ENCODE measurements around the gene MSRB2. TPM values are rescaled to one million over a fixed set of nuclear protein-coding genes. Genes with fewer than 3 reads are reported as not detected.
"Not testable (repeated sequence)": the region's sequence is repeated elsewhere in the genome, so short reads cannot be mapped to it uniquely, and the experiment has no call there.

MSRB2 gene
- polyA plus RNA-seq, 4 donors, result 20.3 to 36.0 (median 24.7) TPM

- WGBS, 3 donors, result 14 to 44% (median 33%) methylated on average over 11 of the region's 11 CpGs
- peaks cover 0 to 10% (median 0%) of the 10 kb centered on the region in 3 donors for H3K4me1 ChIP-seq (ENCODE audit: control insufficient read depth in 3 of 3, insufficient read depth in 2 of 3, low read depth in 1 of 3, low read length in 2 of 3)
- no peaks in the 10 kb centered on the region for H3K27me3 ChIP-seq (ENCODE audit: control insufficient read depth in 3 of 3, insufficient read depth in 3 of 3, low read length in 3 of 3)
- DNase-seq, result peak; percentile 87 to 94
- H3K4me3 ChIP-seq (ENCODE audit: low read depth in 1 of 3, low read length in 3 of 3), result no peak overlapping the region
- no peak for FAIRE-seq
- no peaks in the 10 kb centered on the region for H3K36me3 ChIP-seq (ENCODE audit: control insufficient read depth in 3 of 3, insufficient read depth in 2 of 3, low read depth in 1 of 3, low read length in 3 of 3)
- H3K27ac ChIP-seq (ENCODE audit: low read depth in 1 of 3, low read length in 2 of 3), result peak overlapping the region in 2 of 3 donors; percentile 5 to 43
- H3K9me3 ChIP-seq (ENCODE audit: control insufficient read depth in 2 of 2, insufficient read depth in 1 of 2, low read depth in 1 of 2, low read length in 1 of 2), result peaks cover 0 to 3% of the 10 kb centered on the region in 2 donors
Observed at GRCh38 chr10:23065181-23065948, 30.0 kb upstream of the MSRB2 start.

DNA sequence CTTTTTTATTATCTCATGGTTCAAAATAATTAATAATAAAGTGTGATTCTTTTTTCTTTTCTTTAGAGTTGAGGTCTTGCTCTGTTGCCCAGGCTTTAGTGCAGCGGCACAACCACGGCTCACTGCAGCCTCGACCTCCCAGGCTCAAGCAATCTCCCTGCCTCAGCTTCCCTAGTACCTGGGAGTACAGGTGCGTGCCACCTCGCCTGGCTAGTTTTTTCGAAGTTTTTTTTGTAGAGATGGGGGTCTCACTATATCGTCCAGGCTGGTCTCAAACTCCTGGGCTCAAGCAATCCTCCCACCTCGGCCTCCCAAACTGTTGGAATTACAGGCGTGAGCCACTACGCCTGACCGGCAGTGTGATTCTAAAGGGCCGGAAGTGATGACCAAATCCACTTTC, 28.0 kb upstream of the MSRB2 start:
- Histone ChIP-seq H3K9me3 (ENCODE audit: control insufficient read depth in 2 of 2, insufficient read depth in 1 of 2, low read depth in 1 of 2, low read length in 1 of 2) (no peaks in the 10 kb centered on the region), H3K4me3 (ENCODE audit: low read depth in 1 of 3, low read length in 3 of 3) (no peak overlapping the region), H3K4me1 (ENCODE audit: control insufficient read depth in 3 of 3, insufficient read depth in 2 of 3, low read depth in 1 of 3, low read length in 2 of 3) (peaks cover 0 to 10% (median 0%) of the 10 kb centered on the region in 3 donors), H3K27ac (ENCODE audit: low read depth in 1 of 3, low read length in 2 of 3) (no peak overlapping the region), H3K27me3 (ENCODE audit: control insufficient read depth in 3 of 3, insufficient read depth in 3 of 3, low read length in 3 of 3) (no peaks in the 10 kb centered on the region), H3K36me3 (ENCODE audit: control insufficient read depth in 3 of 3, insufficient read depth in 2 of 3, low read depth in 1 of 3, low read length in 3 of 3) (no peaks in the 10 kb centered on the region)
- no peak for FAIRE-seq
- 91 to 93% (median 92%) methylated on average over 12 of the region's 12 CpGs for WGBS, 3 donors
- DNase-seq, result no peak

DNA sequence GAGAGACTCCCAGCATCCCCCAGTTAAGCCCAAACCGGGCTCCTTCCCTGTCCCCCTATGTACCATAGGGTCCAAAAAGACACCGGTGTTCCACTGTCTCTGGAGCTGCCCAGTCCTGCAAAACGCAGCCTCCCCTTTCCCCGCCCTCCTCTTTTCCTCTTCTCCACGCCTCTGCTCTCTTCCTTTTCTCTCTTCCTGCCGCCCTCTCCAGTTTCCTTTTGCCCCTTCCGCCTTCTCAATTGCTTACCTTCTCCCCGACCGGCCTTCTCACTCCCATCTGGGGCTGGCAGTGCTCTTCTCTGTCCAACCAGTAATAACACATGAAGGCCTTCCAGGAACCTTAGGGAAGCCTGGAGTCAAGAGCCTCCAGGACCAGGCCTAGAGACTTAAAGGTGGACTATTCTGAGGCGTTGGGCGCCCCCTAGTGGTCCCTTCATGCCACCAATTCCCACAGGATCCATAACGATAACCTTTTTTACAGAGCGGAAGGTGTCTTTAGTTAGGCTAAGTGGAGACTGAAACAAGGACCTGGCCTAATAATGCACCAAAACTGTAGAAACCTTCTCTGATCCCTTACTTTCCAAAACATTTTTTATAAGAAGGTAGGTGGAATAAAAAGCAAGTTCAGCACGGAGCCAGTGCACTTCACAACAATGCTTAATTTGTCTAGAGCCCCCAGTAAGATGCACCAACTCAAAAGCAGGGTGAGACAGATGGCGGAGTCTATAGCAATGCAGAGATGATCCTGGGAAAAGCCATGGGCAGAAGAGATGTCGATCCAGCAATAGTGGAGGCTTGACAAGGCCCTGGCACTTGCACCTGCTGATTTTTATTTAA, 27.2 kb upstream of the MSRB2 start:
- DNase-seq (peak; percentile 84 to 88), FAIRE-seq (no peak)
- WGBS, 3 donors, result 42 to 53% (median 45%) methylated on average over 15 to 16 of the region's 16 CpGs
- peaks cover 0 to 10% (median 0%) of the 10 kb centered on the region in 3 donors for H3K4me1 ChIP-seq (ENCODE audit: control insufficient read depth in 3 of 3, insufficient read depth in 2 of 3, low read depth in 1 of 3, low read length in 2 of 3)
- H3K9me3 ChIP-seq (ENCODE audit: control insufficient read depth in 2 of 2, insufficient read depth in 1 of 2, low read depth in 1 of 2, low read length in 1 of 2), result no peaks in the 10 kb centered on the region
- no peak overlapping the region for H3K27ac ChIP-seq (ENCODE audit: low read depth in 1 of 3, low read length in 2 of 3)
- H3K4me3 ChIP-seq (ENCODE audit: low read depth in 1 of 3, low read length in 3 of 3), result no peak overlapping the region
- no peaks in the 10 kb centered on the region for H3K36me3 ChIP-seq (ENCODE audit: control insufficient read depth in 3 of 3, insufficient read depth in 2 of 3, low read depth in 1 of 3, low read length in 3 of 3)
- no peaks in the 10 kb centered on the region for H3K27me3 ChIP-seq (ENCODE audit: control insufficient read depth in 3 of 3, insufficient read depth in 3 of 3, low read length in 3 of 3)

GRCh38 chr10:23069019-23069815, 26.2 kb upstream of the MSRB2 start:
- no peak for FAIRE-seq
- WGBS, 3 donors, result 72 to 89% (median 81%) methylated on average over 10 of the region's 10 CpGs
- peaks cover 0 to 10% (median 0%) of the 10 kb centered on the region in 3 donors for H3K4me1 ChIP-seq (ENCODE audit: control insufficient read depth in 3 of 3, insufficient read depth in 2 of 3, low read depth in 1 of 3, low read length in 2 of 3)

DNA sequence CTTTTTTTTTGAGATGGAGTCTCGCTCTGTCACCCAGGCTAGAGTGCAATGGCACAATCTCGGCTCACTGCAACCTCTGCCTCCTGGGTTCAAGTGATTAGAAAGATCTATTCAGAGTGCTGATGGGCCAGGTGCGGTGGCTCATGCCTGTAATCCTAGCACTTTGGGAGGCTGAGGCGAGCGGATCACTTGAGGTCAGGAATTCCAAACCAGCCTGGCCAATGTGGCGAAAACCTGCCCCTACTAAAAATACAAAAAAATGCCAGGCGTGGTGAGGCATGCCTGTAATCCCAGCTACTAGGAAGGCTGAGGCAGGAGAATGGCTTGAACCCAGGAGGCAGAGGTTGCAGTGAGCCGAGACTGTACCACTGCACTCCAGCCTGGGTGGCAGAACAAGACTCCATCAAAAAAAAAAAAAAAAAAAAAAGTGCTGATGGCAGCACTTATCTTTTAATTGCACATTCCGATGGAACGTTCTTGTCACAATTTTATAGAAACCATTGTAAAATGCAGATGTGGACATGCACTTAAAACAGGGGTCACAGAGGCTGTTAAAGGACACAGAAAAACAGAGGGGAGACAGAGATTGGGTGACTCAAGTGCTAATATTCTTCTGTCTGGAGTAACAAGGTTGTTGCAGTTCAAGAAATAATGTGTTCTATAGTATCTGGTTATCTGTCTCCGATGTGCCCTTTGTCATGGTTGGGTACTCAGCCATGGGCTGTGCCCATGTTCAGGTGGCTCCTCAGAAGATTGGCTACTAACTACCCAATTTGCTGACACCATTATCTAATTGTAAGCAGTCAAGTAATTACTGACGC, 25.1 kb upstream of the MSRB2 start:
- not testable (repeated sequence) for FAIRE-seq

More at GRCh38 chr10:23069019-23069815, 26.2 kb upstream of the MSRB2 start:
- H3K27ac ChIP-seq (ENCODE audit: low read depth in 1 of 3, low read length in 2 of 3), result no peak overlapping the region
- no peak overlapping the region for H3K4me3 ChIP-seq (ENCODE audit: low read depth in 1 of 3, low read length in 3 of 3)
- no peaks in the 10 kb centered on the region for H3K9me3 ChIP-seq (ENCODE audit: control insufficient read depth in 2 of 2, insufficient read depth in 1 of 2, low read depth in 1 of 2, low read length in 1 of 2)
- H3K27me3 ChIP-seq (ENCODE audit: control insufficient read depth in 3 of 3, insufficient read depth in 3 of 3, low read length in 3 of 3), result no peaks in the 10 kb centered on the region
- no peaks in the 10 kb centered on the region for H3K36me3 ChIP-seq (ENCODE audit: control insufficient read depth in 3 of 3, insufficient read depth in 2 of 3, low read depth in 1 of 3, low read length in 3 of 3)
- no peak for DNase-seq

DNA sequence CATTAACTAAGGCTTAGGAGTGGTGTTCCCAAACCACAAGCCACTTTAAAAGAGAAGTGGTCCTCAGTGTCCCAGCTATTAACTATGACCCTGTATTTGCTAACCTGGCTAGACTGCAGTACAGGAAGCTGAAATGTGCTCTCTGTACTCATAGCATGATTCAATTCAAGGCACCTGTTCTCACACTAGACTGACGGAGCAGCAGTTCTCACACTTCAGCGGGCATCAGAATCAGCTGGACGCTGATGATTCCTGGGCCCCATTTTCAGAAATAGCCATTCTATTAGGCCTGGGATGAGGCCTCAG, 24.5 kb upstream of the MSRB2 start:
- FAIRE-seq, result no peak
- no peak for DNase-seq
- no peaks in the 10 kb centered on the region for H3K27me3 ChIP-seq (ENCODE audit: control insufficient read depth in 3 of 3, insufficient read depth in 3 of 3, low read length in 3 of 3)
- H3K4me3 ChIP-seq (ENCODE audit: low read depth in 1 of 3, low read length in 3 of 3), result no peak overlapping the region
- H3K27ac ChIP-seq (ENCODE audit: low read depth in 1 of 3, low read length in 2 of 3), result no peak overlapping the region
- no peaks in the 10 kb centered on the region for H3K9me3 ChIP-seq (ENCODE audit: control insufficient read depth in 2 of 2, insufficient read depth in 1 of 2, low read depth in 1 of 2, low read length in 1 of 2)
- peaks cover 0 to 2% (median 0%) of the 10 kb centered on the region in 3 donors for H3K4me1 ChIP-seq (ENCODE audit: control insufficient read depth in 3 of 3, insufficient read depth in 2 of 3, low read depth in 1 of 3, low read length in 2 of 3)
- no peaks in the 10 kb centered on the region for H3K36me3 ChIP-seq (ENCODE audit: control insufficient read depth in 3 of 3, insufficient read depth in 2 of 3, low read depth in 1 of 3, low read length in 3 of 3)
- 85 to 96% (median 91%) methylated on average over 3 of the region's 3 CpGs for WGBS, 3 donors

More for the DNA sequence above, 25.1 kb upstream of the MSRB2 start:
- not testable (repeated sequence) for H3K4me1 ChIP-seq (ENCODE audit: control insufficient read depth in 3 of 3, insufficient read depth in 2 of 3, low read depth in 1 of 3, low read length in 2 of 3); H3K4me3 ChIP-seq (ENCODE audit: low read depth in 1 of 3, low read length in 3 of 3); H3K9me3 ChIP-seq (ENCODE audit: control insufficient read depth in 2 of 2, insufficient read depth in 1 of 2, low read depth in 1 of 2, low read length in 1 of 2); H3K36me3 ChIP-seq (ENCODE audit: control insufficient read depth in 3 of 3, insufficient read depth in 2 of 3, low read depth in 1 of 3, low read length in 3 of 3); H3K27ac ChIP-seq (ENCODE audit: low read depth in 1 of 3, low read length in 2 of 3); H3K27me3 ChIP-seq (ENCODE audit: control insufficient read depth in 3 of 3, insufficient read depth in 3 of 3, low read length in 3 of 3); DNase-seq
- WGBS, 3 donors, result 75 to 85% (median 79%) methylated on average over 12 of the region's 12 CpGs

- 55 to 64% (median 58%) methylated on average over 3 of the region's 3 CpGs for WGBS, 3 donors
- FAIRE-seq; H3K27me3 ChIP-seq (ENCODE audit: control insufficient read depth in 3 of 3, insufficient read depth in 3 of 3, low read length in 3 of 3); H3K36me3 ChIP-seq (ENCODE audit: control insufficient read depth in 3 of 3, insufficient read depth in 2 of 3, low read depth in 1 of 3, low read length in 3 of 3); H3K4me3 ChIP-seq (ENCODE audit: low read depth in 1 of 3, low read length in 3 of 3); DNase-seq; H3K27ac ChIP-seq (ENCODE audit: low read depth in 1 of 3, low read length in 2 of 3); H3K9me3 ChIP-seq (ENCODE audit: control insufficient read depth in 2 of 2, insufficient read depth in 1 of 2, low read depth in 1 of 2, low read length in 1 of 2); H3K4me1 ChIP-seq (ENCODE audit: control insufficient read depth in 3 of 3, insufficient read depth in 2 of 3, low read depth in 1 of 3, low read length in 2 of 3): not testable (repeated sequence)
Observed at GRCh38 chr10:23072593-23072992, 22.8 kb upstream of the MSRB2 start.
